Stomach (tissue), 4 donors: Measurements from ENCODE around the gene CRKL.
A peak's percentile ranks its signal among the peaks of the same experiment; 100 is the strongest.

Experiments
- EP300 ChIP-seq: sonication (generic); formaldehyde crosslinking; IDR thresholded peaks from one replicate; pipeline ENCODE4 v1.6.1; 2017; ENCODE audit warnings: antibody characterized with exemption
- POLR2A ChIP-seq, 4 donors: fragments of 450-650 bp; IDR thresholded peaks; one replicate each; pipeline ENCODE4 v1.6.1; 2016; ENCODE audit warnings: antibody characterized with exemption in 4 of 4, control low read depth in 2 of 4, mild to moderate bottlenecking in 1 of 4, moderate library complexity in 1 of 4
- POLR2AphosphoS5 ChIP-seq, 3 donors: sonication (generic); formaldehyde crosslinking; IDR thresholded peaks; one replicate each; pipeline ENCODE4 v1.6.1; 2016; ENCODE audit warnings: antibody characterized with exemption in 3 of 3
- TF ChIP-seq, protein P1 (sequence below), 7 experiments: fragments of 450-650 bp in 4 of 7; fragments of 200-600 bp in 3 of 7; sonication (generic) in 3 of 7; IDR thresholded peaks; one replicate each; pipeline ENCODE4 v1.5.1; 2016 to 2019; ENCODE audit warnings: antibody characterized with exemption in 7 of 7, control low read depth in 2 of 7, mild to moderate bottlenecking in 1 of 7

DNA sequence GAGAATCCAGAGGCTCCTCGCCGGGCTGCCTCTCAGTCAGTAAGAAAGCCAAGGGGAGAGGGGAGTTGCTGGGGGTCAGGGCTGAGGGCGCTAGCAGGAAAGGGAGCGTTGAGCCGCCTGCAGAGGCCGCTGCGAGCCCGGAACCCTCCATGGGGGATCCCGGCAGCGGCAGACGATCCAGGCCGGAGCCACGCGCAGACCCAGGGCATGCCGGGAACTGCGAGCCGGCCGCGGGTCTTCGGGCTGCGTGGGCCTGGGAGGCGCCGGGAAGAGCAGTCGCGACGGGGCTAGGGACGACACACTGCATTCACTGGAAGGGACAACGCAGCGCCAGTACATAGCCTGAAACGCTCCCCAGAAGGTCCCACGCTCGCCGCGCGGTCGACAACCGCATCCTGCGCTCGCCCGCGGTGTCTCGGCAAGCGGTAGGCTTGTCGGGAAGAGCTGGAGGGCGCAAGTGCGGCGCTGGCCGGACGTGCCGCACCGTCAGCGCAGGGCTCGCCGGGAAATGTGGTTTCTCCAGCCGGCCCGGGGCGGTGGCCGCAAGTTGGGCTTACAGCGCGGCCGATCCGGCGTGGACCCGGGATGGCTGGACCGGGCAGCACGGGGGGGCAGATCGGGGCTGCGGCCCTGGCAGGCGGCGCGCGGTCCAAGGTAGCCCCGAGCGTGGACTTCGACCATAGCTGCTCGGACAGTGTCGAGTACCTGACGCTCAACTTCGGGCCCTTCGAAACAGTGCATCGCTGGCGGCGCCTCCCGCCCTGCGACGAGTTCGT is 64.8 kb downstream of the CRKL start, which contains the start of gene LZTR1:
- TF ChIP-seq POLR2AphosphoS5 (IDR thresholded peaks at IDR 0.05) (peak; percentile 91 to 99 (median 97)), EP300 (no peak), POLR2A (IDR thresholded peaks at IDR 0.05) (peak in 2 of 4 donors; percentile 64 to 93)
- TF ChIP-seq, protein P1, sequence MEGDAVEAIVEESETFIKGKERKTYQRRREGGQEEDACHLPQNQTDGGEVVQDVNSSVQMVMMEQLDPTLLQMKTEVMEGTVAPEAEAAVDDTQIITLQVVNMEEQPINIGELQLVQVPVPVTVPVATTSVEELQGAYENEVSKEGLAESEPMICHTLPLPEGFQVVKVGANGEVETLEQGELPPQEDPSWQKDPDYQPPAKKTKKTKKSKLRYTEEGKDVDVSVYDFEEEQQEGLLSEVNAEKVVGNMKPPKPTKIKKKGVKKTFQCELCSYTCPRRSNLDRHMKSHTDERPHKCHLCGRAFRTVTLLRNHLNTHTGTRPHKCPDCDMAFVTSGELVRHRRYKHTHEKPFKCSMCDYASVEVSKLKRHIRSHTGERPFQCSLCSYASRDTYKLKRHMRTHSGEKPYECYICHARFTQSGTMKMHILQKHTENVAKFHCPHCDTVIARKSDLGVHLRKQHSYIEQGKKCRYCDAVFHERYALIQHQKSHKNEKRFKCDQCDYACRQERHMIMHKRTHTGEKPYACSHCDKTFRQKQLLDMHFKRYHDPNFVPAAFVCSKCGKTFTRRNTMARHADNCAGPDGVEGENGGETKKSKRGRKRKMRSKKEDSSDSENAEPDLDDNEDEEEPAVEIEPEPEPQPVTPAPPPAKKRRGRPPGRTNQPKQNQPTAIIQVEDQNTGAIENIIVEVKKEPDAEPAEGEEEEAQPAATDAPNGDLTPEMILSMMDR (IDR thresholded peaks at IDR 0.05): peak in 5 of 7 experiments; percentile 16 to 58 (median 40)
